DMS 273 (cell line): ENCODE measurements around the gene POLR3GL.

Source experiments
- DNase-seq: peaks from one replicate; lab custom pipeline; 2025; ENCODE audit not compliant: unreplicated experiment; lab: John Stamatoyannopoulos, UW

The POLR3GL gene

DNA sequence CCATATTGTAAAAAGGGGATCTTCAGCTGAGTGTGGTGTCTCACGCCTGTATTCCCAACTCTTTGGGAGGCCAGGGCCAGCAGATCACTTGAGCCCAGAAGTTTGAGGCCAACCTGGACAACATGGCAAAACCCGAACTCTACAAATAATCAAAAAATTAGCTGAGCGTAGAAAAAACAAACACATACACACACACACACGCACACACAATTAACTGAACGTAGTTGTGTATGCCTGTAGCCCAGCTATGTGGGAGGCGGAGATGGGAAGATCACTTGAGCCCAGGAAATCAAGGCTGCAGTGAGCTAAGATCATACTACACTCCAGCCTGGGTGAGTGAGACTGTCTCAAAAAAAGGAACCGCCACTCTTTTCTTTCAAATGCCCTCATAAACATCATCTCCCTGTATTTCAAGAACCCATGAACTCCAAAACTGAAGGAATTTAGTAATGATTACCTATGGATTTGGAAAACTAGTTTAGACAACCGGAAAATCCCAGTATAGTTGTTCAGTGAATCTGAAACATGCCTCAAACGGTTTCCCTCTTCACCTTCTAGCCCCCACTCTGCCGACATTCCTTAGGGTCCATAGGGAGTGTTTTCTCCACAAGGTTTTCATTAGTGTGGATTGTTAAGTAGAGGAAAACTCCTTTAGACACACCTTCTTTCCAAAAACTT is 27.4 kb downstream of the POLR3GL start:
- DNase-seq, result peak; percentile 49

DNA sequence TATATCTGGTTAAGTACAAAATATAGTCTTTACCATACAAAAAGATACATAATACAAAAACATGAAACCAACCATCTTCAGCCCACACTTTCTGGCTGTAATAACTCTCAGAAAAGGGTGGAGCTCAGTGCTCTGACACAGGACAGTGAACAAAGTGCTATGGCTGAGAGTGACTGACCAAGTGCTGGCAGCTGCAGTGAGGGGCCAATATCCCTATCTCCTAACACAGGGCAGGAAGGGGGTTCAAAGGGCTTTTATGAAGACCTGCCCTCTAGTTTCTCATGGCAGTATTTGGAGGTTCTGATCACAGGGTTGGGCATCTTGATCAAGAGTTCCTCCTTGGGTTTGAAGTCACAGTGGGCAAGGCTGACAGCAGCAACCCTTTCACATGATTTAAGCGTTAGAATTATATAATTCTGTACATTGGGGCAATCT is 28.0 kb downstream of the POLR3GL start:
- DNase-seq, result no peak

DNA sequence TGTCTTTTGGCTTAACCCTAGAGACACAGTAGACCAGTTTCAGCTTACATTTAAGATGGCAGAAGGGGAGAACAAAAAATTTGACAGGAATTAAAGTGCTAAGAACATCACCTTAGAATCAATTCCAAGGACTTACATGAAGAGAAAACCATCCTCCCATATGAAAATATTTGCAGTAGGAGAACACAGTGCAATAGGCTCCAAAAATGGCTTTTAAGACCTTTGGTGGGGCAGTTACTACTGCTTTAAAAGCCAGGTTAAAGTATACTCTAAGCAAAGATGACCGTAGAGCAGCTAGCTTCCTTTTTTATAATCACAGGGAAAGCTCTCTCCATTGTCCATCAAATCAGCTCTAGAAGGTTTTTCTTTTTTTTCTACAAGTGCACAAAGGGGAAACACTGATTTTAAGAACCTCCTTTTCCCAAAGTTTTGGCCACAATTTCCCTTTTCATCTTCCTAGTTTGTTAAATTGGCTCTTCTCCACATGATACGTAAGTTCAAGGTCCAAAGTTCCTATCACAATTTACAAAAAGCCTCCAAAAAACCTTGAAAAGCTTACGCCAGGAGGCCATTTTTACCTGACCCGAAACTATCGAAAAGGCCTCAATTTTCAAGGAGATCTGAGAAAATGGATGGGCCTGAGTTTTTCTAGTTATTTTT is 28.6 kb downstream of the POLR3GL start:
- DNase-seq, result no peak

DNA sequence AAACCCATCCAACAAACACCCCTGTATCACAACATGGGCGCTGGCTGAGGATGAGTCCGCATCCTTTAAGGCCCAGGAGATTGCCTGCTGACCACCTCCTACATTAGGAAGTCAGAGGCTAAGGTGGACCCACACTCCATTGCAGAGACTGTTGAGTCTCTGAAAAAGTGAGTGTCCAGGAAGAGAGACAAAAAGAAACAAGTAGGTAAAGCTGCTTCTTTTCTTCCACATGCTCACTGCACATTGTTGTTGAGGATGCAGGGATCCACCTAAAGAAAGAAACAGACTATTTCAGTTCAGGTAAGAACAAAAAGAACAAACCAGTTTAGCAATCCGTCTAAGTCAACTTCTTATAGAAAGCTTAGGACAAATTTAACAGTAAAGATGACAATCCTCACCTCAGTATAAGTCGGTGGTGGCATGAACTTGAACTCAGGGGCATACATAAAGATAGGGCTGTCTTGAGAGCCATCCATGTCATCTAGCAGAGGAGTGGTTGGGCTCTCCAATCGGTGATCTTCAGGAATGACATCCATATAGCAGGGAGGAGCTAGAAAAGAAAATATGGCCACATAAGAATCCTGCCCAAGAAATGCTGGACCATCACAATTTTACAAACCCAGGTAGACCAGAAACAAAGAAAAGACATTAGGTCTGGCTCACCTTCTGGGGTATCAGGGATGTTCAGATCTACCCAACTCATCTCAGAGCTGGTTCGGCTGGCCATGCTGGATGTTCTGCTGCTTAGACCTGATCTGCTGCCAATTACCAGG is 29.3 kb downstream of the POLR3GL start:
- no peak for DNase-seq

GRCh38 chr1:145994391-145995120 is 30.1 kb downstream of the POLR3GL start:
- no peak for DNase-seq

- DNase-seq, result no peak
These were observed 30.8 kb downstream of the POLR3GL start for GRCh38 chr1:145995148-145995881.

- DNase-seq, result peak; percentile 38
These were observed 31.5 kb downstream of the POLR3GL start for GRCh38 chr1:145995964-145996432.

DNA sequence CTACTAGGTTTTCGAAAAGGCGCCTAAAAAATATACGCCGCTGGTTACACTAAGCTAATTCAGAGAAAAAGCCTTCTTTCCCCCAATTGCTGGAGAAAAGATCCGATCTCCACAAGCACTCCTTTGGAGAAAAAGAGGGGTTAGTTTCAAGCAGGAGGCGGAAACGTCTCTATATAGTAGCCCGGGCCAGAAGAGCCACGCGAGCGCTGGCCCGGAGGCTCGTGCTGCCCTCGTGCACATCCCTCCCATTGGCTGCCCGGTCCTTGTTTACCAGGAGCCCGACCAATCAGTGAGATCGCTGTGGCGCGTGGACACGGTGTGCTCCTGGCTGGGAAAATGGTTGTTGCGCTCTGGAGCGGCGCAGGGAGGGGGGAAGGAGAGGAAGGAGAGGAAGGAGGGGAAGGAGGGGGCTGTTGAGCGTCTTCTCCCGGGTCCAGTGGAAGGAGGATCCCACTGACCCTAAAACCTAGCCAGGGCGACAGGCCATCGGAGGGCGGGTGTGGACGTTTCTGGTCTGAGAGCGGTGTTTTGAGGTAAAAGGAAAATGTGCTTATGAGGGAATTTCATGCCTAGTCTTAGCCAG is 32.0 kb downstream of the POLR3GL start, which contains the start of gene TXNIP:
TSS of gene TXNIP (minus strand) at position 147 of the 583 bp plus-strand sequence. CDS start 313 bp downstream, outside the sequence.
- peak; percentile 99 for DNase-seq

DNA sequence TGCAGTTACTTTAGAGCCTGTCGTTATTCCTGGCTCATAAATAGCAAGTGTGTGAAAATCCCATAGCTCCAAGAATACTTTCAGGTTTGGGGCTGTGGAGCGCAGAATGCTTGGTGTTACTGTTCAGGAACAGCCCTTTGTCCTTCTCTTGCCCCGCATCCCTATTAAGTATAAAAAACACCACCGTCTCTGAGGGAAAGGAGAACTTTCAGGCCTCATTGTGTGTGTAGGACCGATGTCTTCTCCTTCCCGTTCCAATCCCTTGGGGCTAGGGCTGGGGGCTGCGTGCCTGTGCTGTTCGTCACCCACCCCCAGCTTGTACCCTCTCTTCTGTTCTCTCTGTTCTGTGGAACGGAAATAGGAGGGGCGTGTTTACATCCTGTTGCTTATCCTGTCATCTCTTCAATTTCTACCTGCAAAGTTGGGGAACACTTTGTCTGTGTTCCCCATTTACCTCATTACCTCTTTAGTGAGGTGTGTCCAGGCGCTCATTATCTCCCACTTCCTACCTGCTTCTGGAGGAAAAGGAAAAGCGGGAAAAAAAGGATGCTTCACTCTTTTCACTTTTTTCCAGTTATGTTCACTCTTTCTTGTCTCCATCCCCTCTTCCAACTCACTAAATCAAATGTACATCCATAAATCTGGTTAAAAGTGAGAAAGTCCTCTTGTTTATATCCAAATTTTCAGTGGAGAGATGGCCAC is 32.7 kb downstream of the POLR3GL start:
- peak; percentile 67 for DNase-seq

DNA sequence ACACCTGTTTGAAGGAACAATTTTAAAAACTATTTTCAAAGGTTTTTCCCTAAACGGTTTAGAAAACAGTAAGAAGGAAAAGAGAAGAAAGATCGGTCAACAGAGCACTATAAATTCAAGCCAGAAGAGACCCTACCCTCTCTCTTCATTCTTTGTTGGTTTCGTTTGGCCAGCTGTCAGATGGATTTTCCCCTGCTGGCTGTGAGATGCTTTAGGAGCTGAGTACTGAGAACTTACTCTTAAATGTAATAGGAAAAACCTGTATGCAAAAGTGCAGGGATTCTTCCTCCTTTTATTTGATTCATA is 33.2 kb downstream of the POLR3GL start:
- peak; percentile 64 for DNase-seq

- DNase-seq, result peak; percentile 74
These were observed 35.0 kb downstream of the POLR3GL start for GRCh38 chr1:145999321-146000024.

GRCh38 chr1:146001709-146002108 is 37.2 kb downstream of the POLR3GL start:
- DNase-seq, result no peak

DNA sequence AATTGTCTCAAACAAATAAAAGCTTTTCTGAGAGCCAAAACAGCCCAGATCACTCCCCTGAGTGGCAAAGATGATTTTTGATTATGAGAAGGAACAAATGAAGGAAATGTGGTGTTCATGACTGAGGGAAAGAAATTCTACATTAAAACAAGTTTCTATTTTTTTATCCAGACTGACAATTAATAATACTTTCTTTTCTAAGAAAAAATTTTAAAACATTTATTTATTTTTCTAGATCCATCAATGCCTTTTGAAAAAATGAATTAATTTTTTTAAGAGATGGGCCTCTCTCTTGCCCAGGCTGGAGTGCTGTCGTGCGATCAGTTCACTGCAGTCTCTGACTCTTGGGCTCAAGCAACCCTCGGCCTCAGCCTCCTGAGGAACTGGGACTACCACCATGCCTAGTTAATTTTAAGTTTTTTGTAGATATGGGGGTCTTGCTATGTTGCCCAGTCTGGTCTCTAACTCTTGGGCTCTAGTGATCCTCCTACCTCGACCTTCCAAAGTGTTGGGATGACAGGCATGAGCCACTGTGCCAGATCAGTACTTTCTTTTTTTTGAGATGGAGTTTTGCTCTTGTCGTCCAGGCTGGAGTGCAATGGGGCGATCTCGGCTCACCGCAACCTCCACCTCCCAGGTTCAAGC is 43.1 kb downstream of the POLR3GL start:
- DNase-seq, result no peak

- no peak for DNase-seq
These were observed 45.7 kb downstream of the POLR3GL start for GRCh38 chr1:146010126-146010738.

DNA sequence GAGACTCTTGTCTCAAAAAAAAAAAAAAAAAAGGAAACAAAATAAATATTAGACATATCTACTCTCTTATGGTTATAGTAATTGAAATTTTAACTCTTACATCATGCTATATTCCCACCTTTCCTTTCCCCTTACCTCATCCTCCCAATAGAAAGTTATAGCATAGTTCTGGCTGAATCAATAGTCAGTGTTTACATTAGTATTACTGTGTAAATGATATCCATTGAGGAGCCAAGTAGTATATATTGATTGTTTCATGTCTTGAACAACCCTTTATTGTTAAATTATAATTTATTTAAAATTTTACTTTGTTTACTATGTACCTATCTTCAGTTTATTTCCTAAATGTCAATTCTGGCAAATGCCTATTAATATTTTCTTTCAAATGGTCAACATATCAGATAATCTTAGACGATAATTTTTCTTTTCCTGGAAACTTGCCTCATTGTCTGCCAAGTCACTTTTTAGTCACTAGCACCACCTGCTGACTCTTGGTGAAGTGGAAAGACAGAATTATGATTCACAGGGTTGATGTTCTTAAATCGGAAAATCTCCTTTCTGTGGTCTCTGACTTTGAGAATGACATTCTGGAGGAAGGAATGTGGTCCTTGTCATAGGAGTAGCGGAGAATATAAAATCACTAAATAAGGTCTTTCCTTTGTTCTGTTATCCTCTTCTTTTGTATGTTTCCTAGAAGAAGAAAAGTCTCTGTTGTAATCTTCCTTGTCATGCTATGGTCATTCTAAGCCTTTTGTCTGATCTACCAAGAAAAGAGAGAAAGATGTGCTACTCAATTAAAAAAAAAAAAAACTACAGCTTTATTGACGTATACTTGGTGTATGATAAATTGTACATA is 48.4 kb downstream of the POLR3GL start:
- DNase-seq, result peak; percentile 84

DNA sequence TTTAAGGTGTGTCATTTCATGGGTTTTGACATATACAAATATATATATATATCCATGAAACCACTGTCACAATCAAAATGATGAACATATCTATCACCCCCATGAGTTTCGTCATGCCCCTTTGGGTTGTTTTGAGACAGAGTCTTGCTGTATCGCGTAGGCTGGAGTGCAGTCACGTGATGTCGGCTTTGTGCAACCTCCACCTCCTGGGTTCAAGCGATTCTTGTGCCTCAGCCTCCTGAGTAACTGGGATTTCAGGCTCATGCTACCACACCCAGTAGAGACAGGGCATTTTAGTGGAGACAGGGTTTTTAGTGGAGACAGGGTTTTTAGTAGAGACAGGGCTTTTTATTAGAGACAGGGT is 49.1 kb downstream of the POLR3GL start:
- DNase-seq, result no peak

DNA sequence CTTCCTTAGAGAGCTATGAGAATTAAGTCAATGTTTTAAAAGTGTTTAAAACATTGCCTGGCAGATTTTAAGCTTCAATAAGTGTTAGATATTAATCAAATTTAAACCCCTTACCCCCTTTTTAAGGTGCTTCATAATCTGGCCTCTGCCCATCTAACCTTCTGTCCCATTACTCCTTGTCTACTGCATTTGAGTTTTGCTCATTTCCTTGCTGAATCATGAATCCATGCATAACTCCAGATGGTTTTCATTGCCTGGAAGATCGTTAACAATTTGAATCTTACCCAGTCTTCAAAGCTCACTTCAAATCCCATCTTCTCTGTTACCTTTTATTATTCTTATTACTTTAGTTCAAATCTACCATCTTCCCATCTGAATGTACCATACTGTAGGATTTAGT is 52.4 kb downstream of the POLR3GL start:
- DNase-seq, result no peak
